Gastroesophageal sphincter (tissue), 3 donors: ENCODE data around the gene SLC35C1.

Experiments used
- POLR2A ChIP-seq, 2 donors: fragments of 450-650 bp; IDR thresholded peaks; one replicate each; pipeline ENCODE4 v1.6.1; 2017; ENCODE audit warnings: antibody characterized with exemption in 2 of 2, mild to moderate bottlenecking in 2 of 2, moderate library complexity in 1 of 2
- POLR2AphosphoS5 ChIP-seq: sonication (generic); formaldehyde crosslinking; IDR thresholded peaks from one replicate; pipeline ENCODE4 v1.6.1; 2017; ENCODE audit warnings: antibody characterized with exemption
- TF ChIP-seq, protein P1 (sequence below), 4 experiments: fragments of 200-600 bp in 2 of 4; fragments of 450-650 bp in 2 of 4; sonication (generic) in 1 of 4; IDR thresholded peaks; one replicate each; pipeline ENCODE4 v1.5.1; 2017 to 2019; ENCODE audit warnings: antibody characterized with exemption in 4 of 4, mild to moderate bottlenecking in 2 of 4, moderate library complexity in 2 of 4

- TF ChIP-seq, protein P1, sequence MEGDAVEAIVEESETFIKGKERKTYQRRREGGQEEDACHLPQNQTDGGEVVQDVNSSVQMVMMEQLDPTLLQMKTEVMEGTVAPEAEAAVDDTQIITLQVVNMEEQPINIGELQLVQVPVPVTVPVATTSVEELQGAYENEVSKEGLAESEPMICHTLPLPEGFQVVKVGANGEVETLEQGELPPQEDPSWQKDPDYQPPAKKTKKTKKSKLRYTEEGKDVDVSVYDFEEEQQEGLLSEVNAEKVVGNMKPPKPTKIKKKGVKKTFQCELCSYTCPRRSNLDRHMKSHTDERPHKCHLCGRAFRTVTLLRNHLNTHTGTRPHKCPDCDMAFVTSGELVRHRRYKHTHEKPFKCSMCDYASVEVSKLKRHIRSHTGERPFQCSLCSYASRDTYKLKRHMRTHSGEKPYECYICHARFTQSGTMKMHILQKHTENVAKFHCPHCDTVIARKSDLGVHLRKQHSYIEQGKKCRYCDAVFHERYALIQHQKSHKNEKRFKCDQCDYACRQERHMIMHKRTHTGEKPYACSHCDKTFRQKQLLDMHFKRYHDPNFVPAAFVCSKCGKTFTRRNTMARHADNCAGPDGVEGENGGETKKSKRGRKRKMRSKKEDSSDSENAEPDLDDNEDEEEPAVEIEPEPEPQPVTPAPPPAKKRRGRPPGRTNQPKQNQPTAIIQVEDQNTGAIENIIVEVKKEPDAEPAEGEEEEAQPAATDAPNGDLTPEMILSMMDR (IDR thresholded peaks at IDR 0.05) = no peak
- TF ChIP-seq POLR2A (IDR thresholded peaks at IDR 0.05) = no peak
- TF ChIP-seq POLR2AphosphoS5 = no peak
Observed at GRCh38 chr11:45774786-45775185, 30.2 kb upstream of the SLC35C1 start.
